ENCODE results near the gene DOCK4. TPM values are rescaled to one million over a fixed set of nuclear protein-coding genes. Genes with fewer than 3 reads are reported as not detected.

DOCK4 gene
- total RNA-seq, 3 donors from 2014 or later = 1.1 to 2.1 (median 2.1) TPM

DNA sequence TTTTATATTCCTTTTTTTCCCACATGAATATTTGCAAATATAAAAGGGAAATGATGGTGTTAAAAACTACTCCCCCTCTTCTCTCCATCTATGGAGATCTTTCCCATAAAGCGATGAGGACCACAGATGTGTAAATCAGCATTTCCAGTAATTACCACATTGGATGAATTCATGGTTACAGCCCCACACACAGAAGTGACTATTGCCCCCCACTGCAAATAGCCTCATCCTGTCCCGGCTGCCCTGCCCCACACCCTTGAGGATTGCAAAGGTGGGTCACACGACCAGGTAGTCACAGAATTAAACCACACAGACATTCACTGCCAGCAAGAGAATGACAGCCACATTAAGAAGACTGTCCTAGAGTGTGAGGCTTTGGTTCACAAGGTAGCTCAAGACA is 145.1 kb downstream of the DOCK4 start:
- ATAC-seq (no peak), DNase-seq (no peak)
- no peak overlapping the region for H3K4me3 Mint-ChIP-seq
- no peaks in the 10 kb centered on the region for H3K36me3 Mint-ChIP-seq (ENCODE audit: insufficient read depth)
- no peaks in the 10 kb centered on the region for H3K9me3 Mint-ChIP-seq
- peaks cover 4% of the 10 kb centered on the region for H3K27me3 Mint-ChIP-seq (ENCODE audit: low read depth)
- H3K4me1 Mint-ChIP-seq (ENCODE audit: low read depth) = no peaks in the 10 kb centered on the region

DNA sequence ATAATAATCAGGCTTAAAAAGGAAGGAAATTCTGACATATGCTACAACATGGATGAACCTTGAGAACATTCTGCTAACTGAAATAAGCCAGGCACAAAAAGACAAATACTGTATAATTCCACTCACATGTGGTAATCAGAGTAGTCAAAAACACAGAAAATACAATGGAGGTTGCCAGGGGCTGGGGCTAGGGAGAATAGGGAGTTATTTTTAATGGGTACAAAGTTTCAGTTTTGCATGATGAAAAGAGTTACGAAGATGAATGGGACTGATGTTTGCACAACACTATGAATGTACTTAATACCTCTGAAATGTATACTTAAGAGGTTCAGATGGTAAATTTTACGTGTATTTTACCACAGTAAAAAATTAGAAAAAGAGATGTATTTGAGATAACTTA is 145.6 kb downstream of the DOCK4 start:
- no peak for ATAC-seq
- no peaks in the 10 kb centered on the region for H3K4me1 Mint-ChIP-seq (ENCODE audit: low read depth)
- H3K9me3 Mint-ChIP-seq = no peaks in the 10 kb centered on the region
- H3K27me3 Mint-ChIP-seq (ENCODE audit: low read depth) = peaks cover 4% of the 10 kb centered on the region
- H3K4me3 Mint-ChIP-seq = no peak overlapping the region
- no peaks in the 10 kb centered on the region for H3K36me3 Mint-ChIP-seq (ENCODE audit: insufficient read depth)
- DNase-seq = no peak

DNA sequence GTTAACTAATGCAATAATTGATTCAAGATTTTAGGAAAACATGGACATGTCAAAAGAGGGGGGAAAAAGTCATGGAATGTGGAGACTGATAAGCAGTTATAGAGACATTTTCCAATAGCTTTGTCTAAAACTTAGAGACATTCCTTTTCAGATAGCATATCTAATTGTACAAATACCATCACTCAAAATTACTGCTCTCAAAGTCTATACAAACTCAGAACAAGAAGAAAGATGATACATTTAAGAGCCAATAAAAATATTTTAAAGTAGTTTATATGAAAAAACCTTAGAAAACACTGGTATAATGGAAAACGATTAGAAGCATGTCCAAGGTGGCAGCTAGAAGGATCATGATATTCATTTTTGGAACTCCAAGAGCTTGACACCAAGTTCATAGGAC is 146.5 kb downstream of the DOCK4 start:
- Mint-ChIP-seq H3K36me3 (ENCODE audit: insufficient read depth) (no peaks in the 10 kb centered on the region), H3K9me3 (no peaks in the 10 kb centered on the region), H3K27me3 (ENCODE audit: low read depth) (peaks cover 4% of the 10 kb centered on the region), H3K4me3 (no peak overlapping the region), H3K4me1 (ENCODE audit: low read depth) (no peaks in the 10 kb centered on the region)
- DNase-seq (no peak), ATAC-seq (no peak)

DNA sequence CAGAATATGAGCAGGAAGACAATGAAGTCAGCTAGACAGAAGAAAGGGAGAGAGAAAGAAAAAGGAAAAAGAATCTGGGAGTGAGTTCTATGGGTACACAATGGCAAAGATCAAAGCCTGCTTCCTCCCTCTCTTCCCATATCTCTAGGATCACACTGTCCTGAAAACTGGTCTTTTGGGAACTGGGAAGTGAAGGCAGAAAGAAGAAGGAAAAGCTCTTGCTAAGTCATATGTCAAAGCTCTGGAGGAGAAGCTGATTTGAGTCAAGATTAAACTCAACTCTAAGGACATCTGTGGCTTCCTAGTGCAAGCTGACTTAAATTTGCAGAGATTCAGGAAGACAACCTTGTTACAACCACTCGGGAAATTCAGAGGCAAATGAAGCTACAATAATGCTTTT is 147.5 kb downstream of the DOCK4 start:
- ATAC-seq = no peak
- no peaks in the 10 kb centered on the region for H3K36me3 Mint-ChIP-seq (ENCODE audit: insufficient read depth)

DNA sequence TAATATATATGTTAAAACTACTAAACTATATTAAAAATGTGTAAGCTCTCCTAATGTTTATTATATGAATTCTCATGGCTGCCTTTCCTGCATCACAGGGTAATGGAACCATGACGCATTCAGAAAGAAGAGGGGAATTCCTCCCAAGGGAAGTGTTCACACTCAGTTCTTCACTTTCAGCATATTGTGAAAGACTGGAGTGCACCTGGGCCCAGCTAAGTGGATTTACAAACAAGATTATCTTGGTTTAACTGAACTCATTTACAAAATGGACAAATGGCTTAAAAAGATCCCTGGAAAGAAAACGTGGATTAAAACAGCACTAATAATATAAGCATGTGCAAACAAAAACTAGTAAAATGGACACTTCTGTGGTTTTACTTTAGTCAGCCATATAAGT is 149.8 kb downstream of the DOCK4 start:
- Mint-ChIP-seq H3K27me3 (ENCODE audit: low read depth) (peaks cover 4% of the 10 kb centered on the region), H3K36me3 (ENCODE audit: insufficient read depth) (no peaks in the 10 kb centered on the region), H3K9me3 (no peaks in the 10 kb centered on the region), H3K4me3 (no peak overlapping the region), H3K4me1 (ENCODE audit: low read depth) (no peaks in the 10 kb centered on the region)
- ATAC-seq (no peak), DNase-seq (no peak)

More for the DNA sequence above, 147.5 kb downstream of the DOCK4 start:
- no peak for DNase-seq
- Mint-ChIP-seq H3K4me3 (no peak overlapping the region), H3K4me1 (ENCODE audit: low read depth) (no peaks in the 10 kb centered on the region), H3K9me3 (no peaks in the 10 kb centered on the region), H3K27me3 (ENCODE audit: low read depth) (peaks cover 4% of the 10 kb centered on the region)

DNA sequence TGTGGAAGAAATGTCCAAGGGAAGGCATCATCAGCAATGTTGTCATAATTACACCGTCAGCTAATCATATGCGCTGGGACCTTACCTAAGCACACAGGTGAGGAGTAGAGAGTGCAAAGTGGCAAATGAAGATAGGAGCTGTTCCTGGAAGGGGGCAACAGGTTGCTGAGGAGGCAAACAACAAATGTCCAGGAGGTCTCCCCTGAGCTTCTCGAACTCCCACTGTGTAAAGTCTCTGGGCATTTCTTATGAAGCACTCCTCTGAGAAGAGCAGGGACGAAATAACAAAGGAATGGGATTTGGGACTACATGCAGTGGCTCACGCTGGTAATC is 152.5 kb downstream of the DOCK4 start:
- DNase-seq = no peak
- H3K27me3 Mint-ChIP-seq (ENCODE audit: low read depth) = no peaks in the 10 kb centered on the region
- no peaks in the 10 kb centered on the region for H3K9me3 Mint-ChIP-seq
- ATAC-seq = no peak
- no peaks in the 10 kb centered on the region for H3K4me1 Mint-ChIP-seq (ENCODE audit: low read depth)
- no peaks in the 10 kb centered on the region for H3K36me3 Mint-ChIP-seq (ENCODE audit: insufficient read depth)
- H3K4me3 Mint-ChIP-seq = no peak overlapping the region

DNA sequence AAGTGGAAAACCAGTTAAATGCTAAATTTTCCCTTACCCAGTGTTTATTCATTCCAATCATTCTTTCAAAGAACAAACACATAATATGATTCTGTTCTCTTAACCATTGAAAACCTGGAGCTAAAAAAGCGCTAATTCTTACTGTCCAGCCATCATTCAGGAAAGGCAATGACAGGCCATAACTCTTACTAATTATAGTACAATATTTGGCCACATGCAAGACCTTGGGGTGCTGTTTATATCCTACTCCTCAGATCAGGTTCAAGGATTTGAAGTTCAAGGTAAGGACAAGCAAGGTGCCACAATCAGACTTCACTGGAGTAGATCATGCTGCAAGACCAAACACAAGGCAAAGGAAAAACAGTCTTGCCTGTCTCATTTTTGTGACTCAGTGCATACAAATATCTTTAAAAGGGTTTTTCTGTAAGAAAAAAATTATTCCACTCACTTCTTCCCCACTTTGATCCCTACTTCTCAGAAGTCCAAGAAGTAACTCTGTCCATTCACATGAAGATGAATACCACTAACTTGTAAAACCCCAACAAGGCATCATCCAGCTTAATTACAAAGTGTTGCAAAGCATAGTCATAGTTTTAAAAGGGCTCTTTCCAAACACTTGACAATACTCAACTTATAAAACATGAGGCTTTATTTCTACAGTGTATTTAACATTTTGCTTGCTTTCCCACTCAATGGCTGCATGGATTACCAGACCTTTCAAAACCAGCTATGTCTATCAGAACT is 153.0 kb downstream of the DOCK4 start:
- DNase-seq = no peak
- Mint-ChIP-seq H3K36me3 (ENCODE audit: insufficient read depth) (no peaks in the 10 kb centered on the region), H3K27me3 (ENCODE audit: low read depth) (no peaks in the 10 kb centered on the region), H3K4me3 (no peak overlapping the region), H3K4me1 (ENCODE audit: low read depth) (no peaks in the 10 kb centered on the region), H3K9me3 (no peaks in the 10 kb centered on the region)
- ATAC-seq = no peak

DNA sequence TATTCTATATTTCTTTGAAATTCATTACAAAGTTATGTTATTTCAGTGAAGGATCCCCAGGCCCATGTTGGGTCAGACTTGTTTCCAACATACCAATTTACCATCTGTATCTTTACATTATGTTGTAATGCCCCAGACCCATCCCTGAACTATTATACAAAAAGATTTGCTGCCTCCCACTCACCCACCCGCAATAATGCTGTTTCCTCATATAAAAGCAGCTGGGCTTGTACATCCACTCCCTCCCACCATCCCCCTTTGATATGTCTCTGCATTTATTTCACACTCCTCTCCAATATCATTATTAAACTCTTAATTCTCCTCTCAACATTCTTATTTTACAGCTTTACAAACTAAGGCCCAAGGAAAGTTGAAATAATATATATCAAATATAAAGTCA is 153.7 kb downstream of the DOCK4 start:
- ATAC-seq (no peak), DNase-seq (no peak)
- H3K4me3 Mint-ChIP-seq = no peak overlapping the region
- peaks cover 2% of the 10 kb centered on the region for H3K27me3 Mint-ChIP-seq (ENCODE audit: low read depth)
- no peaks in the 10 kb centered on the region for H3K4me1 Mint-ChIP-seq (ENCODE audit: low read depth)
- no peaks in the 10 kb centered on the region for H3K36me3 Mint-ChIP-seq (ENCODE audit: insufficient read depth)
- no peaks in the 10 kb centered on the region for H3K9me3 Mint-ChIP-seq

DNA sequence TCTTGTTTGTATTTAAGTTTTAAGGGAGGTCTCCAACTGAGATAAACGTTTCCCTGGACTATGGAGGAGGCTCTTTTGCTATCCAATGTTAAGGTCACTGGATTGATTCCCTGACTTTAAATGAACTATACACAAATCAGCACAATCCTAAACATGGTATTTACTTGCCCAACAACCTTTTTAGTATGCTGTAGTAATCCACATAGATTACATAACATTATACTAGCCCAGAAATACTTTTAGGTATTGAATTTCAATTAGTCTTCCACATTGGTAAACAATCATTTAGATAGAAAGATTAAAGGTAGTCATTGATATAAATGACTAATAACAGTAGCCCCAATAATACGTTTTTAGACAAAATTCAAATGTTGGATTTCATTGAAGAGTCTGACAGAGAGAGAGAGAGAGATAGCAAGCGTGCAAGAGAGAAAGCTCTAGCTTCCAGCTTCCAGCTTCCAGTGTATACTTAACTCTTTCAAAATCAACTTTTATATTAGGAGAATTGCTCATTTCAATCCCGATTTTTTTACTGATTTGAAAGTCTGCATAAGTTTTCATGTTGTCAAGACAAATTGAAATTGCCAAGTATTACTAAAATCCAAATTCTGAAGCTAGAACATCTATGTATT is 155.8 kb downstream of the DOCK4 start:
- Mint-ChIP-seq H3K4me3 (no peak overlapping the region), H3K27me3 (ENCODE audit: low read depth) (peaks cover 2% of the 10 kb centered on the region), H3K36me3 (ENCODE audit: insufficient read depth) (no peaks in the 10 kb centered on the region), H3K9me3 (no peaks in the 10 kb centered on the region), H3K4me1 (ENCODE audit: low read depth) (no peaks in the 10 kb centered on the region)
- DNase-seq (no peak), ATAC-seq (no peak)

DNA sequence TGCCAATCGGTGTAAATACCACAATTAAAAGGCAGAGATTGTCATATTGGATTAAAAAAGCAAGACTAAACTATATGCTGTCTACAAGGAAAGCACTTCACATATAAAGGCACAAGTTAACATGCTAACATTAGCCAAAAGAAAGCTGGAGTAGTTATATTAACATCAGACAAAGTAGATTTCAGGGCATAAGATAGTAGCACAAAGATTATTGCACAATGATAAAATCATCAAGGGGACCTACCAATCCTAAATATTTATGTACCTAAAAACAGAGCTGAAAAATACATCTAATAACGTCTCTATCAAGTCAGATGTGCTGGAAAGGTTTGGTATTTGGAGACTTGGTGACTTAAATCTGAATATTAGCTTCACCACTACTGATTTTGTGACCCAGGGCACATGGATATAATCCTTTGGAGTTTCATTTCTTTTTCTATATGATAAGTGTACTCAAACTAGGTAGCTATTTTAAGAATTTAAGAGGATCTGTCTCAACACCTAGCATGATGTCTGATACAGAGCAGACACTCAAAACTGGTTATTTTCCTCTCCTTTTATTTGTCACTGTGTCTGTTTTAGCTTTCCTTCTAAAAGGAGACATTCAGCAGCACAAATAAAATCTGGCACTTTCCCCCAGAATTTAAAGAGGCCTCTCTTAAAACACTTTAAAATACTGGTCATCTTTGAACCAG is 156.5 kb downstream of the DOCK4 start:
- no peak overlapping the region for H3K4me3 Mint-ChIP-seq
- H3K27me3 Mint-ChIP-seq (ENCODE audit: low read depth) = peaks cover 4% of the 10 kb centered on the region
- no peak for ATAC-seq
- no peaks in the 10 kb centered on the region for H3K4me1 Mint-ChIP-seq (ENCODE audit: low read depth)
- no peaks in the 10 kb centered on the region for H3K36me3 Mint-ChIP-seq (ENCODE audit: insufficient read depth)
- no peak for DNase-seq
- no peaks in the 10 kb centered on the region for H3K9me3 Mint-ChIP-seq

DNA sequence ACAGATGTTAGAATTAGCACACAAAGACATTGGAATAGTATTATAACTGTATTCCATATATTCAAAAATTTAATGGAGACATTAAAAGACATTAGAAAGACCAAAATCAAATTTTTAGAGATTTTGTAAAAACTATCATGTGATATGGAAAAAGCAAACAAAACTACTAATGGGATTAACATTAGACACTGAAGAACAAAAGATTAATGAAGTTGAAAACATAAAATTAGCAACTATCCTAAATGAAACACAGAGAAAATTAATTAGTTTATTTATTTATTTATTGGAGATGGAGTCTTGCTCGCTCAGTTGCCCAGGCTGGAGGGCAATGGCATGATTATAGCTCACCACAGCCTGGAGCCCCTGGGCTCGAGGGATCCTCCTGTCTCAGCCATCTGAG is 158.8 kb downstream of the DOCK4 start:
- H3K4me1 Mint-ChIP-seq (ENCODE audit: low read depth) = no peaks in the 10 kb centered on the region
- DNase-seq = no peak
- H3K27me3 Mint-ChIP-seq (ENCODE audit: low read depth) = peaks cover 6% of the 10 kb centered on the region
- no peaks in the 10 kb centered on the region for H3K36me3 Mint-ChIP-seq (ENCODE audit: insufficient read depth)
- no peak overlapping the region for H3K4me3 Mint-ChIP-seq
- no peak for ATAC-seq
- no peaks in the 10 kb centered on the region for H3K9me3 Mint-ChIP-seq

DNA sequence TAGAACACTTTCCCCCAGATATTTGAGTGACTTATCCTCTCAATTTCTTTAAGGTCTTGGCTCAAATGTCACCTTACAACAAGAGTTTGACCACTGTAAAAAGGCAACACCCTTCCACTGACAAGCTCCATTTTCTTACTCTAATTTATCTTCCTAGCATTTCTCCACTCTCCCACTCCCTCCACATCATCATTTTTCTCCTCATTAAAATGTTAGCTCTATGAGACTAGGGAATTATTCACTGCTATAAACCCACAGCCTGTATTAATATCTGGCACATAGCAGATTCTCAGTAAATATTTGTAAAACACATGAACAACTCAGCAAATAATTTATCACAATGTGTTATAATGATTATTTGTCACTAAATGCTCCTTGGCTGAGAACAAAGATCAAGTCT is 161.0 kb downstream of the DOCK4 start:
- no peak for ATAC-seq
- Mint-ChIP-seq H3K9me3 (no peaks in the 10 kb centered on the region), H3K27me3 (ENCODE audit: low read depth) (peaks cover 9% of the 10 kb centered on the region), H3K4me3 (no peak overlapping the region), H3K4me1 (ENCODE audit: low read depth) (no peaks in the 10 kb centered on the region), H3K36me3 (ENCODE audit: insufficient read depth) (no peaks in the 10 kb centered on the region)
- no peak for DNase-seq

DNA sequence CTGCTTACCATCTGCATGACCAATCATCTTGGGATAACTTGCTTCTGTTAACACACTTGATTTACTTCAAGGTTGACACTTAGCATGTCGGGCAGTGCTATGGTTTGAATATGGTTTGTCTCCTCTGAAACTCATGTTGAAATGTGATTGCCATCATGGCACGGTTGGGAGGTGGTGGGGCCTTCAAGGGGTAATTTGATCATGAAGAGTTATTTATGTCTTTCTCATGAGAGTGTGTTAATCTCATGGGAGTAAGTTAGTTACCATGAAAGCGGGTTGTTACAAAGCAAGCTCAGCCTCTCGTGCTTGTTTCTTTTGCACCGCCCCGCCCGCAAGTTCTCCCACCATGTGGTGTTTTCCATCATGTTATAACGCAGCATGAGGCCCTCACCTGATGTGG is 163.6 kb downstream of the DOCK4 start:
- no peaks in the 10 kb centered on the region for H3K9me3 Mint-ChIP-seq
- peaks cover 7% of the 10 kb centered on the region for H3K27me3 Mint-ChIP-seq (ENCODE audit: low read depth)
- H3K4me3 Mint-ChIP-seq = no peak overlapping the region
- no peaks in the 10 kb centered on the region for H3K36me3 Mint-ChIP-seq (ENCODE audit: insufficient read depth)
- DNase-seq (no peak), ATAC-seq (no peak)
- H3K4me1 Mint-ChIP-seq (ENCODE audit: low read depth) = no peaks in the 10 kb centered on the region

DNA sequence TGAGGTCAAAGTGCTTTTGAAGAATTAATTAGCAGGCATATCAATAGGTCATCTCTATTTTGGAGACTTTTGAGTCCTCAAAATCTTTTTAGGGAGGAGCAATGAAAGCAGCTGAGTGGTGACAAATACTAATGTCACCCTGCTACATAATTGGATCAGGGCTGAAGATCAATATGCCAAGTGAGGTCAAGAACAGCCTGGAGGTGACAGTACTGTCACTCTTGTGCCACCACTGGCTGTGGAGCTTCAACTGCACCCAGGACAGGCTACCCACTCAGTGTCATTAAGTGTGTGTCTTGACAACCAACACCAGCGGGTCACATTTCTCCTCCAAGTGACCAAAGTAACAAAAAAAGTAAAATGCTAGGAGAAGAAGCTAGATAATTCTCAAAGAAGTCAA is 167.8 kb downstream of the DOCK4 start:
- no peak for DNase-seq
- no peaks in the 10 kb centered on the region for H3K9me3 Mint-ChIP-seq
- no peaks in the 10 kb centered on the region for H3K4me1 Mint-ChIP-seq (ENCODE audit: low read depth)
- H3K36me3 Mint-ChIP-seq (ENCODE audit: insufficient read depth) = no peaks in the 10 kb centered on the region
- peaks cover 7% of the 10 kb centered on the region for H3K27me3 Mint-ChIP-seq (ENCODE audit: low read depth)
- ATAC-seq = no peak
- no peak overlapping the region for H3K4me3 Mint-ChIP-seq

DNA sequence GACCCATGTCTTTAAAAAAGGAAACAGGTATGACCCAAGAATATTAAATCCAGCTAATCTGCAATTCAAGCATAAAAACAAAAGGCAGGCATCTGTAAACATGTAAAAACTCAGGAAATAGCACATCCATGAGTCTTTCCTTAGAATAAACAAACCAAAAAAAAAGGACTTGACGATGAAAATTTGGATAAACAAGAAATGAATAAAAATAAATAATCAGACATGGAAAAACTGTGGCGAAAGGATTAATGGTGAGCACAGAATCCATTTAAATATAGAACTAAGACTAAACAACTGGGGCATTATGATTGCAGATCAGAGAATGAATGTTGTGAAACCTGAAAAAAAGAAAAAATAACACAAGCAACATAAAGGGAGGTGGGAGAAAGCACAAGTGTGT is 170.1 kb downstream of the DOCK4 start:
- no peaks in the 10 kb centered on the region for H3K36me3 Mint-ChIP-seq (ENCODE audit: insufficient read depth)
- no peak overlapping the region for H3K4me3 Mint-ChIP-seq
- DNase-seq (no peak), ATAC-seq (no peak)
- no peaks in the 10 kb centered on the region for H3K4me1 Mint-ChIP-seq (ENCODE audit: low read depth)
- H3K9me3 Mint-ChIP-seq = no peaks in the 10 kb centered on the region
- peaks cover 3% of the 10 kb centered on the region for H3K27me3 Mint-ChIP-seq (ENCODE audit: low read depth)
